NT2/D1 (cell line): ENCODE measurements around the gene ABT1.

ENCODE experiments used
- DNase-seq: peaks from one replicate; pipeline ENCODE4 v3.0.0-alpha.2; 2011; ENCODE audit warnings: low read depth, low spot score
- H3K27me3 ChIP-seq: 2 replicates; pipeline ENCODE4 v1.6.0; 2011; ENCODE audit warnings: mild to moderate bottlenecking; ENCODE audit not compliant: insufficient read length, insufficient read depth
- H3K36me3 ChIP-seq: 2 replicates; pipeline ENCODE4 v1.6.1; 2011; ENCODE audit warnings: mild to moderate bottlenecking, low read length, mixed read lengths; ENCODE audit not compliant: insufficient read depth, insufficient read length
- H3K4me1 ChIP-seq: 2 replicates; pipeline ENCODE4 v1.5.1; 2011; ENCODE audit not compliant: insufficient read depth, insufficient read length
- H3K4me3 ChIP-seq: 2 replicates; pipeline ENCODE4 v1.5.1; 2011; ENCODE audit warnings: low read depth; ENCODE audit not compliant: insufficient read length
- H3K9ac ChIP-seq: 2 replicates; pipeline ENCODE4 v1.6.0; 2011; ENCODE audit warnings: low read depth; ENCODE audit not compliant: insufficient read length
- H3K9me3 ChIP-seq: 2 replicates; pipeline ENCODE4 v1.5.1; 2011; ENCODE audit warnings: mild to moderate bottlenecking, low read length; ENCODE audit not compliant: insufficient read depth
- SUZ12 ChIP-seq: IDR thresholded peaks from 2 replicates; pipeline ENCODE4 v1.6.1; 2011; ENCODE audit not compliant: insufficient read length, insufficient read depth; ENCODE audit errors: extremely low read depth
- YY1 ChIP-seq: IDR thresholded peaks from 2 replicates; pipeline ENCODE4 v1.6.1; 2011; ENCODE audit not compliant: insufficient read length, insufficient read depth
- ZNF274 ChIP-seq: IDR thresholded peaks from 2 replicates; pipeline ENCODE4 v1.6.1; 2011; ENCODE audit warnings: mild to moderate bottlenecking, low read depth, low read length

Gene ABT1

GRCh38 chr6:26609463-26609862 is 12.7 kb downstream of the ABT1 start:
- H3K36me3 ChIP-seq, result no peaks in the 10 kb centered on the region
- peaks cover 34% of the 10 kb centered on the region for H3K27me3 ChIP-seq
- TF ChIP-seq YY1, result no peak
- TF ChIP-seq ZNF274, result no peak
- TF ChIP-seq SUZ12, result no peak
- H3K9me3 ChIP-seq, result no peaks in the 10 kb centered on the region
- no peak for DNase-seq
- H3K4me3 ChIP-seq, result no peak overlapping the region
- H3K4me1 ChIP-seq, result no peaks in the 10 kb centered on the region
- no peak overlapping the region for H3K9ac ChIP-seq

GRCh38 chr6:26611599-26611998 is 14.8 kb downstream of the ABT1 start:
- DNase-seq, result no peak
- Histone ChIP-seq H3K9me3 (no peaks in the 10 kb centered on the region), H3K27me3 (peaks cover 45% of the 10 kb centered on the region), H3K4me3 (no peak overlapping the region), H3K4me1 (no peaks in the 10 kb centered on the region), H3K9ac (no peak overlapping the region), H3K36me3 (no peaks in the 10 kb centered on the region)
- TF ChIP-seq SUZ12 (no peak), YY1 (no peak), ZNF274 (no peak)

GRCh38 chr6:26613201-26613600 is 16.4 kb downstream of the ABT1 start:
- no peak overlapping the region for H3K4me3 ChIP-seq
- DNase-seq, result no peak
- peaks cover 45% of the 10 kb centered on the region for H3K27me3 ChIP-seq
- no peaks in the 10 kb centered on the region for H3K4me1 ChIP-seq
- no peaks in the 10 kb centered on the region for H3K36me3 ChIP-seq
- no peaks in the 10 kb centered on the region for H3K9me3 ChIP-seq
- no peak for TF ChIP-seq YY1
- no peak for TF ChIP-seq ZNF274
- H3K9ac ChIP-seq, result no peak overlapping the region

- H3K9me3 ChIP-seq, result no peaks in the 10 kb centered on the region
- no peak for DNase-seq
- H3K36me3 ChIP-seq, result no peaks in the 10 kb centered on the region
- H3K9ac ChIP-seq, result peak overlapping the region; percentile 76
- H3K4me1 ChIP-seq, result no peaks in the 10 kb centered on the region
- TF ChIP-seq SUZ12 (no peak), ZNF274 (no peak), YY1 (no peak)
- peak overlapping the region; percentile 67 for H3K4me3 ChIP-seq
- H3K27me3 ChIP-seq, result peaks cover 45% of the 10 kb centered on the region
Observed at GRCh38 chr6:26613689-26614683, 17.2 kb downstream of the ABT1 start.

GRCh38 chr6:26623339-26623859 is 26.6 kb downstream of the ABT1 start:
- no peaks in the 10 kb centered on the region for H3K36me3 ChIP-seq
- no peak for DNase-seq
- TF ChIP-seq ZNF274 (no peak), SUZ12 (no peak), YY1 (no peak)
- no peak overlapping the region for H3K9ac ChIP-seq
- no peaks in the 10 kb centered on the region for H3K4me1 ChIP-seq
- no peaks in the 10 kb centered on the region for H3K27me3 ChIP-seq
- H3K9me3 ChIP-seq, result 0 out of 2 replicates have a peak, but pooled peaks cover 8% of the 10 kb centered on the region
- H3K4me3 ChIP-seq, result no peak overlapping the region

- Histone ChIP-seq H3K9me3 (0 out of 2 replicates have a peak, but pooled peaks cover 8% of the 10 kb centered on the region), H3K4me3 (no peak overlapping the region), H3K36me3 (no peaks in the 10 kb centered on the region), H3K27me3 (no peaks in the 10 kb centered on the region), H3K4me1 (no peaks in the 10 kb centered on the region), H3K9ac (no peak overlapping the region)
- no peak for TF ChIP-seq SUZ12
- TF ChIP-seq ZNF274, result no peak
- TF ChIP-seq YY1, result no peak
- no peak for DNase-seq
Observed at GRCh38 chr6:26624557-26624956, 27.8 kb downstream of the ABT1 start.

- Histone ChIP-seq H3K9me3 (0 out of 2 replicates have a peak, but pooled peaks cover 8% of the 10 kb centered on the region), H3K9ac (no peak overlapping the region), H3K4me1 (no peaks in the 10 kb centered on the region), H3K36me3 (no peaks in the 10 kb centered on the region), H3K4me3 (no peak overlapping the region), H3K27me3 (no peaks in the 10 kb centered on the region)
- TF ChIP-seq ZNF274, result no peak
- no peak for TF ChIP-seq YY1
- TF ChIP-seq SUZ12, result no peak
- DNase-seq, result no peak
Observed at GRCh38 chr6:26627843-26628242, 31.1 kb downstream of the ABT1 start.
